GM21723 (cell line): ENCODE measurements around the gene MYO7A.

Experiments used
- ATAC-seq: cut with Tn5 transposase; IDR thresholded peaks from one replicate; pipeline ENCODE4 v1.9.1; 2021; ENCODE audit warnings: mild to moderate bottlenecking, moderate library complexity; ENCODE audit not compliant: unreplicated experiment

Gene MYO7A

GRCh38 chr11:77126861-77127234, 1.2 kb upstream of the MYO7A start:
- no peak for ATAC-seq

- ATAC-seq: no peak
These were observed 673 bp upstream of the MYO7A start for GRCh38 chr11:77127235-77127911.

- ATAC-seq: no peak
These were observed 1.2 kb downstream of the MYO7A start for GRCh38 chr11:77129069-77129841.

- no peak for ATAC-seq
These were observed 2.1 kb downstream of the MYO7A start for GRCh38 chr11:77129842-77130756.

GRCh38 chr11:77130763-77131513, 2.9 kb downstream of the MYO7A start:
- no peak for ATAC-seq

GRCh38 chr11:77131560-77131959, 3.5 kb downstream of the MYO7A start:
- ATAC-seq: no peak

GRCh38 chr11:77135069-77135468, 7.0 kb downstream of the MYO7A start:
- ATAC-seq: no peak

- no peak for ATAC-seq
These were observed 8.0 kb downstream of the MYO7A start for GRCh38 chr11:77136074-77136473.

GRCh38 chr11:77136784-77137420, 8.9 kb downstream of the MYO7A start:
- no peak for ATAC-seq

GRCh38 chr11:77137421-77137820, 9.4 kb downstream of the MYO7A start:
- ATAC-seq: no peak

GRCh38 chr11:77138106-77138649, 10.1 kb downstream of the MYO7A start:
- no peak for ATAC-seq

- no peak for ATAC-seq
These were observed 11.2 kb downstream of the MYO7A start for GRCh38 chr11:77139201-77139600.

GRCh38 chr11:77140231-77140851, 12.3 kb downstream of the MYO7A start:
- no peak for ATAC-seq

GRCh38 chr11:77141034-77141433, 13.0 kb downstream of the MYO7A start:
- no peak for ATAC-seq

GRCh38 chr11:77141475-77141874, 13.4 kb downstream of the MYO7A start:
- no peak for ATAC-seq

- no peak for ATAC-seq
These were observed 14.3 kb downstream of the MYO7A start for GRCh38 chr11:77142091-77142975.

GRCh38 chr11:77143405-77144020, 15.5 kb downstream of the MYO7A start:
- ATAC-seq: no peak

GRCh38 chr11:77144196-77144856, 16.3 kb downstream of the MYO7A start:
- ATAC-seq: no peak
